NCI-H187 (cell line): Measurements from ENCODE around the gene SDSL.

Experiments used
- DNase-seq, 2 experiments: peaks; one replicate each; lab custom pipeline; 2025; lab: John Stamatoyannopoulos, UW

The SDSL gene

DNA sequence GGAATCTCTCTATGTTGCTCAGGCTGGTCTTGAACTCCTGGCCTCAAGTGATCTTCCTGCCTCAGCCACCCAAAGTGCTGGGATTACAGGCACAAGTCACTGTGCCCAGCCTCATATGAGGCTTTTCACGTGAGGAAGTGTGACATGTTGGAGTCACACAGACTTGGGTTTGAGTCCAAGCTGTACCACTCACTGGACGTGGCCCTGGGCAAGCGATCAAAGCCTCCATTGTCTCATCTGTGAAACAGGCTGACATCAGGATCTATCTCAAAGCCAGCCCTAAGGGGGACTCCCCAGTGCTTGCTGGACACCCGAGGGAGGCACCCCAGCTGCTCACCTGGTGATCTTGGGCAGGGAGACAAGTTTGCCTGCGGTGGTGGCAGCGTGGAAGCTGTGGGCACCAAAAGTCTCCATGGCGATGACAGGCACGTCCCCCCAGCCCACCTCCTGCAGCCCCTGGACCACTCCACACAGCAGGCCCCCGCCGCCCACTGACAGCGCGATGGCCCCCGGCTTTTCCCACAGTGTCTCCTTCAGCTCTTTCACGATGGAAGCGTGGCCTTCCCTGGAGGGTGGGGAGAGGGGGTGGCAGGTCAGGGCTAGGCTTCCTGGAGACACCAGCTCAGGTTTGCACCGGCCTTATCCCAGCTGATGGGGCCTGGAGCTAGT is 25.2 kb upstream of the SDSL start:
- no peak for DNase-seq

GRCh38 chr12:113397497-113398197 is 24.5 kb upstream of the SDSL start:
- no peak for DNase-seq

DNA sequence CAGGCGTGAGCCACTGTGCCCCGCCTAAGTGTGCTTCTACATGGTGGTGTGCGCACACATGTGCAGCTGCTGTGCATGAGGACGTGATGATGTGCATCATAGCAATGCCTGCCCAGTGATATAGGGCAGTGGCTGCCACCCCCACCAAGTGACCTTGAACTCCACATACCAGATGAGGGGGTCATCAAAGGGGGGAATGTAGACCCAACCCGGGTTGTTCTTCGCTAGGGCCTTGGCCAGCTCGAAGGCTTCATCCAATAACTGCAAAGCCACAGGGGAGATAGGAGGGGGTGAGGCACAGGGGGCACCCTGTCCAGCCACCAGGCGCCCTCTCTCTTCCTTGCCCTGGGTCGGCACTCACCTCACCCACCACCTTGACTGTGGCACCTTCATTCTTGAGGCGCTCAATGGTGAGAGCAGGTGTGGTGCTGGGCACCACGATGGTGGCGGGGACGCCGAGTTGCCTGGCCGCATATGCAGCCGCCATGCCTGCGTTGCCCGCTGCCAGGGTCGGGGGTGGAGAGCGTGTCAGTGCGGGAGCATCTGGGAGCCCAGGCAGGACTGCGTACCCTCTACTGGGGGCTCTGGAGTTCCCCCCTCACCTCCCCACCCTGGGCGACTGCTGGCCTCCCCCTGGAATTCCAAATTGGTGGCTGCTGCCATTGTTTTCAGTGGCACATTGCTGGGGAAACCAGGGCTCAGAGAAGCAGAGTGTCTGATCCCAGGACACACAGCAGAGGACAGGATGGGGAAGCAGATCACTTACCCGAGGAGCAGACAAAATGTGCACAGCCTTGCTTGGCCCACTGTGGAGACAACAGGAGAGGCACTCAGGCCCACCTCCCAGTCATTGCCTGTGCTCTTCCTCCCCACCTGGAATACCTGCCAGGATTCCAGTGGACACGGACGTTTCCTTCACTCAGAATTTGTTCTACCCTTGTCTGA is 23.6 kb upstream of the SDSL start:
- no peak for DNase-seq

DNA sequence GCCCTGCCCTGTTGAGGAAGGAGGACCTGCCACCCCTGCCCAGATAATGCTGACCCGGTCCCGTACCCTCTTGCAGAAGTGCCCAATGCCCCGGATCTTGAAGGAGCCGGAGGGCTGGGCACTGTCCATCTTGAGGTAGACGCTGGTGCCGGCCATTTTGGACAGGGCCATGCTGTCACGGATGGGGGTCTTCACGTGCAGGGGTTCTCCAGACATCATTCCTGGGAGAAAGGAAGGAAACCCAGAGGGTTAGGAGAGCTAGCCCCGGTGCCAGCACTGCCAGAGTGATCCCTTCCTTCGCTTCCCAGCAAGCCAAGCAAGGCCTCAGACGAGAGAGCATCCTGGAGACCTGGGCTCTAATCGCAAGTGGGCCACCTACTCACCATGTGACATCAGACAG is 22.7 kb upstream of the SDSL start:
- no peak for DNase-seq

DNA sequence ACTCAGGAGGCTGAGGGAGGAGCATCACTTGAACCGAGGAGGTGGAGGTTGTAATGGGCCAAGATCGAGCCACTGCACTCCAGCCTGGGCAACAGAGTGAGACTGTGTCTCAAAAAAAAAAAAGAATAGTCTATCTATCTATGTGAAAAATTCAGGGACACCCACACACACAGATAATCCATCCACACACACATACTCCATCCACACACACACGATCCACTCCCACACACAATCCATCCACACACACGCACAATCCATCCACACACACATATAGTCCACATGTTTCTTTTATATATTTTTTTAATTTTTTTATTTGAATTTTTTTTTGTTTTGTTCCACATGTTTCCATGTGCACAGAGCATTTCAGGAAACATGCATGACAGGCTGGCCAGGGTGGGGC is 21.8 kb upstream of the SDSL start:
- DNase-seq, result no peak

- no peak for DNase-seq
Observed at GRCh38 chr12:113401066-113402000, 20.8 kb upstream of the SDSL start.

DNA sequence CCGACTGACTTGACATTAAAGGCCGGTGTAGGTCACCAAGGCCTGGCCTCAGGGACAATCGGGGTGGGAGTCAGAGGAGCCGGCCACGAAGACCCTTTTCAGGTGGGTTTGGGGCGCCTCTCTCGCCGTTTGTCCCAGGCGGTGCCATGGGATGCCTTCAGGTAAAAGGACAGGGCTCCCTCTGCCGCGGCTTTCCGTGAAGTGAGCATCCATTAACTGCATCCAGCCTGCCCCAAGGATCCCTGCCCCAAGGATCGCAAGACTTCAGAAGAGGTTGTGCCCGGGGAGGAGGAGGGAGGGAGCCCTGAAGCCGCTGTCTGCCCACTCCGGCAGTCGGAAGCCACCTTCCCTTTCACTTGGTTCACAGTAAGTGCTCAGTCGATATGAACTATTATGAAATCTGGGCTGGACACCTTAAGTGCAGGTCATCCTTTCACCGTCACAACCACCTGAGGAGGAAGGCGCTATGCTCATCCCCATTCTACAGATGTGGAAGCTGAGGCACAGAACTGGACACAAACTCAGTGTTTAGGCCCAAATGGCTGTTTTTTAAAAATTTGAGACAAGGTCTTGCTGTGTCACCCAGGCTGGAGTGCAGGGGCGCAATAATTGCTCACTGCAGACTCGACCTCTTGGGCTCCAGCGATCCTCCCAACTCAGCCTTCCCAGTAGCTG is 19.5 kb upstream of the SDSL start:
- DNase-seq, result no peak

DNA sequence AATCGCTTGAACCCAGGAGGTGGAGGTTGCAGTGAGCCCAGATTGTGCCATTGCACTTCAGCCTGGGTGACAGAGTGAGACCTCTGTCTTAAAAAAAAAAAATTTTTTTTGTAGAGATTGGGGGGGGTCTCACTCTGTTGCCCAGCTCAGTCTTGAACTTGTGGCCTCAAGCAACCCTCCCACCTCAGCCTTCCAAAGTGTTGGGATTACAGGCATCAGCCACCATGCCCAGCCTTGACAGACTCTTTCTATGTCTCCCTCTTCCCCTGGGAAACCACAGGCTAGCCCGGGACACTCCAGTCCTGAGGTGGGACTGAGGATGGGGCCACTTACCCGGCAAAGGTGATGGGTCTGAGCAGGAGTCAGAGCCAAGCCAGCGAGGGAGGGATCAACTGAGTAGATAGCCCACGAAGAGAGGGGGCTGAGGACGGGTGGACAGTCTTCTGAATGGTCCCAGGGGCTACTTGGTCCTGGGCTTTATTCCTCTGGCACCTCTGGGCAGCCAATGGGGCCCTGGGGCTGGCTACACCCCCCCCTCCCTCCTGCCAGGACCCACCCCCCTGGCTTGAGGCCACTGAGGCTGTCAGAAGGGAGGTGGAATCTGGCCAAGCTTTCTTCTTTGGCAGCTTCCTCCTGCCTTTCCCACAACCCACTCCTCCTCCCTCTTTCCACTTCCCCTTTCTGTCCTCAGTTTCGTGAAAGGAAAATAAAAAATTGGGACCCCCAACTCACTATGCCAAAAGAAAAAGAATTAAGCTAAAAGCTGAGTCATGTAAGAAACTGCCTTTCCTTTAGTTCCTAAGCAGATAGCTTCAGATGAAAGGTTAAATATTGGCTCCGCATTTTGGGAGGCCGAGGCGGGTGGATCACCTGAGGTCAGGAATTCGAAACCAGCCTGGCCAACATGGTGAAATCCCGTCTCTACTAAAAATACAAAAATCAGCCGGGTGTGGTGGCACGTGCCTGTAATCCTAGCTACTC is 18.5 kb upstream of the SDSL start, which contains the start of gene SDS:
Gene SDS, minus strand, starts transcription at position 453 of the 981 bp plus-strand sequence. CDS start 4,179 bp downstream, outside the sequence.
- DNase-seq, result no peak

GRCh38 chr12:113405694-113406093 is 16.5 kb upstream of the SDSL start:
- DNase-seq, result no peak

DNA sequence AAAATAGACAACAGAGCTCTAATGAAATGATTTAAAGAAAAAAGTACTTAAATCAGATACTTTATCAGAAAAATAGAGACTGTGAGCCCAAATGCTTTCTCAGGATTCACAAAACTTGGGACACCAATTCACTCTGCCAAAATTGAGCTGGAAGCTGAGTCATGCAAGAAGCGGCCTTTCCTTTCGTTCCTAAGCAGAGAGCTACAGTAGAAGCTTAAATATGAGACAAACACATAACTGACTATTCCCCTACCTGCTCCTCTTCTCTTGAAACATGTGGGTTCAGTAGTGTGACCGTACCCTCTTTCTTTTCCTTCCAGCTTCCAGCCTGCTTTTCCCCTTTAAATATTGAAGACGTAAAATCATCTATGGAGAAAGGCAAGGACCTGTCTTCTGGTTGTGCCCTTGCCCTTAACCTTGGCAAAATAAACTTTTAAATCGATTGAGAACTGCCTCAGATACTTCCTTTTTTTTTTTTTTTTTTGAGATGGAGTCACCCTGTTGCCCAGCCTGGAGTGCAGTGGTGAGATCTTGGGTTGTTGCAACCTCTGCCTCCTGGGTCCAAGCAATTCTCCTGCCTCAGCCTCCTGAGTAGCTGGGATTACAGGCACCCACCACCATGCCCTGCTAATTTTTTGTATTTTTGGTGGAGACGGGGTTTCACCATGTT is 14.1 kb upstream of the SDSL start:
- no peak for DNase-seq

- no peak for DNase-seq
Observed at GRCh38 chr12:113408756-113409298, 13.4 kb upstream of the SDSL start.

DNA sequence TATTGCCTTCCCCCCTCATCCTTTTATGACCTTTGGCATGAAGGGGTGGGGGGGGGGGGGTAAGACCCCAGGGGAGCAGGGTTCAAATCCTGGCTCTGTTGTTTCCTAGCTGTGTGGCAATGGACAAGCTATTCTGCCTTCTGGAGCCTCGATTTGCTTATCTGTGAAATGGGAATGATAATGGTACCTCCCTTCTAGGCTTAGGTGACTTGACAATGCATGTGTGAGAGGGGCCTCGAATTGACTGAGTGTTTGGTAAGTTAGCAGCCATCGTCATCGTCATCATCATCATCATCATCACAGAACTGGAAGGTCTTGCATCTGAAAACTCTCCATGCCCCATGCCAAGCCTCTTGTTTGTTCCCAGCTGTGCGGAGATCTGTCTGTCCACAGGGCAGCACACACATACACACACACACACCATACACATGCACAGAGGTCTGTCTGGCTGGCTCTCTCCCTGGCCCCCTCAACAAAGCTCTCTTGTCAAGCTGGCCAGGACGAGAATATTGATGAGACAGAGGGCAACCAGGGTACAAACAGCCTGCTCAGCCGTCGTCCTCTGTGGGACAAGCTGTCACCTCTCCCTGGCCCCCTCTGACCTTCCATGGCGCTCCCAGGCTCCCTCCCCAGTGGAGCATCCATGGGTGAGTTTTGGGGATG is 12.6 kb upstream of the SDSL start:
- no peak for DNase-seq

GRCh38 chr12:113413488-113413939 is 8.7 kb upstream of the SDSL start:
- DNase-seq, result no peak

GRCh38 chr12:113414519-113415038 is 7.6 kb upstream of the SDSL start:
- no peak for DNase-seq

DNA sequence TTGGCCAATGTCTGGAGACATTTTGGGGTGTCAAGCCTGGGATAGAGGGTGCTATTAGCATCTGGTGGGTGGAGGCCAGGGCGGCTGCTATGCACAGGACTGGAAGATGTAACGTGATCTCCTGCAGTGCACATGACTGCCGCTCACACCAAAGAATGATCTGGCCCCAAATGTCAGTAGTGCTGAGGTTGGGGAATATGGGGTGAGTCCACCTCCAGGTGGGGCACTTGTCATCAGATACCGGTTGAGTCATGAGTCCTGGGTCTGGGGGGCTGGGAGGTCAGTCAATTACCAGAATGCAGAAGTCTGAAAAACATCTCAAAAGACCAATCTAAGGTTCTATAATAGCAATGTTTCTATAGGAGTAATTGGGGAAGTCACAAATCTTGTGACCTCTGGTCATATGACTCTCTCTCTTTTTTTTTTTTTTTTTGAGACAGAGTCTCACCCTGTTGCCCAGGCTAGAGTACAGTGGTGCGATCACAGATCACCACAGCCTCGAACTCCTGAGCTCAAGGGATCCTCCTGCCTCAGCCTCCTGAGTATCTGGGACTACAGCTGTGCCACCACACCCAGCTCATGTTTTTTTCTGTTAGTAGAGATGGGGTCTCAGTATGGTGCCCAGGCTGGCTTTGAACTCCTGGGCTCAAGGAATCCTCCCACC is 6.0 kb upstream of the SDSL start:
- DNase-seq, result no peak

GRCh38 chr12:113418213-113418879 is 3.8 kb upstream of the SDSL start:
- no peak for DNase-seq
